ENCODE data around the gene PPHLN1. TPM values are rescaled to one million over a fixed set of nuclear protein-coding genes. Genes with fewer than 3 reads are reported as not detected.

PPHLN1 gene, protein sequence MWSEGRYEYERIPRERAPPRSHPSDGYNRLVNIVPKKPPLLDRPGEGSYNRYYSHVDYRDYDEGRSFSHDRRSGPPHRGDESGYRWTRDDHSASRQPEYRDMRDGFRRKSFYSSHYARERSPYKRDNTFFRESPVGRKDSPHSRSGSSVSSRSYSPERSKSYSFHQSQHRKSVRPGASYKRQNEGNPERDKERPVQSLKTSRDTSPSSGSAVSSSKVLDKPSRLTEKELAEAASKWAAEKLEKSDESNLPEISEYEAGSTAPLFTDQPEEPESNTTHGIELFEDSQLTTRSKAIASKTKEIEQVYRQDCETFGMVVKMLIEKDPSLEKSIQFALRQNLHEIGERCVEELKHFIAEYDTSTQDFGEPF
- total RNA-seq (2022; extraction: Qiagen RNA extraction) = 47.6 to 80.0 TPM (median 53.1 TPM) in 5 replicates

DNA sequence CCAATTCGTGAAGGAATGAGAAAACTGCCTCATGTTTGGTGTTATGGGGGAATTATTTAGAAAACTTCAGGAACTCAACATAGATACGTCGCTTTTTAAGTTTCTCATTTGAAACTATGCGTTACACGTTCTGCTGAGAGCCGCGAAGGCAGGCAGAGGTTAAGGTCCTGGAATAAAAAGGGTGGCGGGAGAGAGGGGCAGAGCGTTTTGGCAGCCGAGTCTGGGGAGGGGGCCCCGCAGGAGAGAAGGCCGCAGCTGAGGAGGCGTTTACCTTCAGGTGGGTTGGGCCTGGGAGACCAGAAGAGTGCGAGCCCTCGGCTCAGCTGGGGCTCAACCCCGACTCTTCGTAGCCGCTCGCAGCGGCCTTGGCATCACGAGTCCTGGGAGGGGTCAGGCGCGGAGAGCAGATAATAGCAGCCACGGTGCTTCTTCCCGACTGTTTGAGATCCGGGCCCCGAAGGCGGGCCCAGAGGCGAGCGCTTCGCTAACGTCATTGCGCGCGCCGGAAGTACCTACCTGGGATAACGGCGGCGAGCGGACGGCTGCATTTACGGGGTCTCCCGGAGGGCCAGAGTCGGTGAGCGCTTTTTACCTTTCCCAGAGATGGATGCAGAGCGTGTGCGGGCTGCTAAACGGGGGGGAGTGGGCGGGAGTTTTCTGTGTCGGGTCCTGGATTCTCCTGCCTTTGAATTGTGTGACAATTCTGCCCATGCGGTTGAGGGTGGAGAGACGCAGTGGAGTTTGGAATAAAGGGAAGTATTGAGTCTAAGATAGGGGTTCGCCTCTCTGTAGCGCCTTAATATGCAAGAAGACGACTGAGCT, at the start of gene PPHLN1, which contains the start of gene ZCRB1:
Gene PPHLN1 (plus strand): TSS at position 515 of the 822 bp plus-strand sequence. CDS start 9,736 bp downstream, outside the sequence.
Gene ZCRB1 (minus strand): TSS at position 442 of the 822 bp plus-strand sequence. CDS start 1,992 bp downstream, outside the sequence.

Other genes with a start within 250 kb of the PPHLN1 start
- 11.2 to 15.3 TPM (median 13.9 TPM) in 5 replicates for gene GXYLT1, start 181.3 kb upstream of the PPHLN1 start, total RNA-seq (2022; extraction: Qiagen RNA extraction)
- 17.4 to 25.1 TPM (median 21.3 TPM) in 5 replicates for gene YAF2, start 87.9 kb upstream of the PPHLN1 start, total RNA-seq (2022; extraction: Qiagen RNA extraction)
- 52.8 to 68.9 TPM (median 55.1 TPM) in 5 replicates for gene ZCRB1, start 73 bp upstream of the PPHLN1 start, total RNA-seq (2022; extraction: Qiagen RNA extraction)

All from A549 treated with AZD2906 at 1 μM for 4 hours (cell line).